Mesenchymal stem cell (in vitro differentiated cells and primary cell): Measurements from ENCODE around the gene UGT1A7.

Experiments
- DNase-seq: peaks from one replicate; pipeline ENCODE4 v3.0.0-alpha.2; 2013
- H2AFZ ChIP-seq: one replicate; pipeline ENCODE4 v1.6.1; 2013; ENCODE audit warnings: low read depth, mild to moderate bottlenecking, control low read depth, inconsistent platforms, low read length, moderate library complexity
- H2AK5ac ChIP-seq: 2 replicates; pipeline ENCODE4 v1.6.1; 2013; ENCODE audit warnings: low read length, moderate library complexity, mild to moderate bottlenecking, inconsistent platforms; ENCODE audit not compliant: severe bottlenecking
- H2BK120ac ChIP-seq: one replicate; pipeline ENCODE4 v1.6.1; 2013; ENCODE audit warnings: low read depth, mild to moderate bottlenecking, inconsistent platforms, low read length, moderate library complexity
- H2BK12ac ChIP-seq, 2 experiments: one replicate each; pipeline ENCODE4 v1.6.1; 2013; ENCODE audit warnings: inconsistent platforms in 2 of 2, low read length in 2 of 2, mild to moderate bottlenecking in 2 of 2, moderate library complexity in 2 of 2, control low read depth in 1 of 2
- H2BK15ac ChIP-seq: one replicate; pipeline ENCODE4 v1.6.1; 2013; ENCODE audit warnings: mild to moderate bottlenecking, low read depth, inconsistent platforms; ENCODE audit not compliant: poor library complexity, severe bottlenecking
- H2BK5ac ChIP-seq: 2 replicates; pipeline ENCODE4 v1.6.1; 2013; ENCODE audit warnings: low read depth, mild to moderate bottlenecking, low read length, control low read depth, inconsistent platforms; ENCODE audit not compliant: poor library complexity, severe bottlenecking
- H3K14ac ChIP-seq, 2 experiments: one replicate each; pipeline ENCODE4 v1.6.1; 2013; ENCODE audit warnings: inconsistent platforms in 2 of 2, low read length in 2 of 2, control low read depth in 1 of 2, mild to moderate bottlenecking in 1 of 2, moderate library complexity in 1 of 2
- H3K18ac ChIP-seq, 2 experiments: one replicate each; pipeline ENCODE4 v1.6.1; 2013; ENCODE audit warnings: inconsistent platforms in 2 of 2, low read length in 2 of 2, control low read depth in 1 of 2, low read depth in 1 of 2, mild to moderate bottlenecking in 1 of 2
- H3K23ac ChIP-seq, 2 experiments: one replicate each; pipeline ENCODE4 v1.6.1; 2013; ENCODE audit warnings: inconsistent platforms in 2 of 2, low read length in 2 of 2, mild to moderate bottlenecking in 2 of 2, moderate library complexity in 2 of 2, control low read depth in 1 of 2
- H3K27ac ChIP-seq: 2 replicates; pipeline ENCODE4 v1.5.1; 2013; ENCODE audit warnings: mild to moderate bottlenecking, moderate library complexity, low read length, control low read depth, inconsistent platforms; ENCODE audit not compliant: poor library complexity, severe bottlenecking
- H3K27me3 ChIP-seq, 2 experiments: 2 replicates each; pipeline versions ENCODE4 v1.6.1 to v1.7.0; 2013; ENCODE audit warnings: low read length in 2 of 2, mild to moderate bottlenecking in 2 of 2, moderate library complexity in 2 of 2, control low read depth in 1 of 2, inconsistent platforms in 1 of 2; ENCODE audit not compliant: control insufficient read depth in 1 of 2, insufficient read depth in 1 of 2
- H3K36me3 ChIP-seq, 2 experiments: 2 replicates each; pipeline versions ENCODE4 v1.6.1 to v1.7.0; 2013; ENCODE audit warnings: low read length in 2 of 2, control low read depth in 1 of 2, inconsistent platforms in 1 of 2, low read depth in 1 of 2, mild to moderate bottlenecking in 1 of 2; ENCODE audit not compliant: insufficient read depth in 2 of 2, control insufficient read depth in 1 of 2
- H3K4ac ChIP-seq, 2 experiments: one replicate each; pipeline ENCODE4 v1.6.1; 2013; ENCODE audit warnings: inconsistent platforms in 2 of 2, low read length in 2 of 2, mild to moderate bottlenecking in 2 of 2, moderate library complexity in 2 of 2, control low read depth in 1 of 2, low read depth in 1 of 2
- H3K4me1 ChIP-seq: 2 replicates; pipeline ENCODE4 v1.6.1; 2013; ENCODE audit warnings: low read depth, low read length, control low read depth; ENCODE audit not compliant: control insufficient read depth, insufficient read depth
- H3K4me2 ChIP-seq: 2 replicates; pipeline ENCODE4 v1.6.1; 2013; ENCODE audit warnings: low read length, mild to moderate bottlenecking, inconsistent platforms; ENCODE audit not compliant: poor library complexity, severe bottlenecking
- H3K4me3 ChIP-seq, 2 experiments: 2 replicates each; pipeline versions ENCODE4 v1.5.1 to v1.7.0; 2013; ENCODE audit warnings: low read length in 2 of 2, mild to moderate bottlenecking in 2 of 2, control low read depth in 1 of 2, low read depth in 1 of 2; ENCODE audit not compliant: insufficient read depth in 1 of 2
- H3K79me1 ChIP-seq: replicated peaks from 2 replicates; pipeline ENCODE4 v1.6.1; 2013; ENCODE audit warnings: mild to moderate bottlenecking, control low read depth, low read length, inconsistent platforms; ENCODE audit not compliant: poor library complexity, severe bottlenecking
- H3K9ac ChIP-seq: 2 replicates; pipeline ENCODE4 v1.7.0; 2013; ENCODE audit warnings: mild to moderate bottlenecking, low read length, moderate library complexity
- H3K9me3 ChIP-seq: 2 replicates; pipeline ENCODE4 v1.7.0; 2013; ENCODE audit warnings: mild to moderate bottlenecking, low read length; ENCODE audit not compliant: control insufficient read depth
- H4K8ac ChIP-seq: one replicate; pipeline ENCODE4 v1.6.1; 2013; ENCODE audit warnings: inconsistent platforms, mild to moderate bottlenecking, low read length, moderate library complexity
- H4K91ac ChIP-seq: one replicate; pipeline ENCODE4 v1.6.1; 2013; ENCODE audit warnings: mild to moderate bottlenecking, low read length, inconsistent platforms
- WGBS: methylation state at CpG from one replicate; pipeline ENCODE4 v1.1.7; 2013; ENCODE audit warnings: mixed read lengths; 5-methylcytosine and 5-hydroxymethylcytosine counted together

Gene UGT1A7

GRCh38 chr2:233799716-233800115 lies 118.0 kb downstream of the UGT1A7 start:
- no peak overlapping the region for H2BK15ac ChIP-seq
- H3K27me3 ChIP-seq: peaks cover 22 to 47% of the 10 kb centered on the region in 2 experiments
- no peak overlapping the region for H2AK5ac ChIP-seq
- no peak overlapping the region for H3K4ac ChIP-seq
- H3K14ac ChIP-seq: no peak overlapping the region
- WGBS: 45% methylated on average over 5 of the region's 5 CpGs
- H3K9ac ChIP-seq: no peak overlapping the region
- H3K79me1 ChIP-seq: no peaks in the 10 kb centered on the region
- no peak overlapping the region for H4K8ac ChIP-seq
- peaks cover 1% of the 10 kb centered on the region for H3K4me1 ChIP-seq
- H3K4me3 ChIP-seq: no peak overlapping the region
- H4K91ac ChIP-seq: no peak overlapping the region
- no peak overlapping the region for H2AFZ ChIP-seq
- H3K9me3 ChIP-seq: no peaks in the 10 kb centered on the region
- H2BK5ac ChIP-seq: no peak overlapping the region
- H3K4me2 ChIP-seq: no peak overlapping the region
- H3K27ac ChIP-seq: no peak overlapping the region
- no peak overlapping the region for H3K18ac ChIP-seq
- no peak for DNase-seq
- no peaks in the 10 kb centered on the region for H3K36me3 ChIP-seq
- no peak overlapping the region for H2BK12ac ChIP-seq
- H2BK120ac ChIP-seq: no peak overlapping the region
- H3K23ac ChIP-seq: no peak overlapping the region

- Histone ChIP-seq H2BK12ac (no peak overlapping the region), H3K4me1 (peaks cover 1% of the 10 kb centered on the region), H2BK5ac (no peak overlapping the region), H3K36me3 (no peaks in the 10 kb centered on the region), H2BK15ac (no peak overlapping the region), H3K27me3 (peaks cover 27 to 50% of the 10 kb centered on the region in 2 experiments), H2AK5ac (no peak overlapping the region), H2AFZ (no peak overlapping the region), H3K79me1 (no peaks in the 10 kb centered on the region), H4K8ac (no peak overlapping the region), H2BK120ac (no peak overlapping the region), H3K27ac (no peak overlapping the region), H3K18ac (no peak overlapping the region), H3K23ac (no peak overlapping the region), H3K4me2 (no peak overlapping the region), H3K9ac (no peak overlapping the region), H4K91ac (no peak overlapping the region), H3K14ac (no peak overlapping the region), H3K9me3 (no peaks in the 10 kb centered on the region), H3K4ac (no peak overlapping the region), H3K4me3 (no peak overlapping the region)
- WGBS: 75% methylated on average over 7 of the region's 7 CpGs
- no peak for DNase-seq
Observed at GRCh38 chr2:233800208-233800607, 118.5 kb downstream of the UGT1A7 start.

GRCh38 chr2:233801357-233802131 lies 119.8 kb downstream of the UGT1A7 start:
- H2BK5ac ChIP-seq: no peak overlapping the region
- no peaks in the 10 kb centered on the region for H3K4me1 ChIP-seq
- no peak overlapping the region for H3K23ac ChIP-seq
- H2BK120ac ChIP-seq: no peak overlapping the region
- H3K14ac ChIP-seq: no peak overlapping the region
- no peak for DNase-seq
- no peak overlapping the region for H3K4ac ChIP-seq
- no peak overlapping the region for H4K91ac ChIP-seq
- no peak overlapping the region for H2BK12ac ChIP-seq
- no peak overlapping the region for H3K9ac ChIP-seq
- no peaks in the 10 kb centered on the region for H3K36me3 ChIP-seq
- no peak overlapping the region for H3K4me3 ChIP-seq
- no peak overlapping the region for H2BK15ac ChIP-seq
- peaks cover 33 to 50% of the 10 kb centered on the region in 2 experiments for H3K27me3 ChIP-seq
- H2AFZ ChIP-seq: no peak overlapping the region
- no peak overlapping the region for H2AK5ac ChIP-seq
- H3K27ac ChIP-seq: no peak overlapping the region
- H3K4me2 ChIP-seq: no peak overlapping the region
- no peak overlapping the region for H3K18ac ChIP-seq
- no peaks in the 10 kb centered on the region for H3K79me1 ChIP-seq
- H3K9me3 ChIP-seq: no peaks in the 10 kb centered on the region
- 80% methylated on average over 8 of the region's 9 CpGs for WGBS
- no peak overlapping the region for H4K8ac ChIP-seq

- Histone ChIP-seq H2AK5ac (no peak overlapping the region), H3K27ac (no peak overlapping the region), H3K14ac (no peak overlapping the region), H4K91ac (no peak overlapping the region), H2BK12ac (no peak overlapping the region), H4K8ac (no peak overlapping the region), H2BK5ac (no peak overlapping the region), H3K4me1 (no peaks in the 10 kb centered on the region), H2BK15ac (no peak overlapping the region), H3K4ac (no peak overlapping the region), H3K79me1 (no peaks in the 10 kb centered on the region), H3K27me3 (peaks cover 33 to 51% of the 10 kb centered on the region in 2 experiments), H3K4me2 (no peak overlapping the region), H3K23ac (no peak overlapping the region), H3K9ac (no peak overlapping the region), H3K4me3 (no peak overlapping the region), H2BK120ac (no peak overlapping the region), H2AFZ (no peak overlapping the region), H3K18ac (no peak overlapping the region), H3K36me3 (no peaks in the 10 kb centered on the region), H3K9me3 (no peaks in the 10 kb centered on the region)
- WGBS: 27% methylated on average over 2 of the region's 3 CpGs
- no peak for DNase-seq
Observed at GRCh38 chr2:233802132-233802815, 120.6 kb downstream of the UGT1A7 start.
